Endothelial cell (in vitro differentiated cells): ENCODE data around the gene PTPDC1. TPM values are rescaled to one million over a fixed set of nuclear protein-coding genes. Genes with fewer than 3 reads are reported as not detected.

ENCODE experiments used
- DNase-seq: peaks from one replicate; pipeline ENCODE4 v3.0.0; 2021; ENCODE audit warnings: low spot score
- H3K27ac Mint-ChIP-seq: one replicate; pipeline ENCODE4 v1.8.0; 2021; ENCODE audit warnings: mixed read lengths, inconsistent platforms; ENCODE audit not compliant: unreplicated experiment
- H3K27me3 Mint-ChIP-seq: one replicate; pipeline ENCODE4 v1.8.0; 2021; ENCODE audit warnings: mild to moderate bottlenecking, moderate library complexity, mixed read lengths, inconsistent platforms; ENCODE audit not compliant: unreplicated experiment
- H3K36me3 Mint-ChIP-seq: one replicate; pipeline ENCODE4 v1.8.0; 2021; ENCODE audit warnings: mild to moderate bottlenecking, low read depth, mixed read lengths, inconsistent platforms; ENCODE audit not compliant: unreplicated experiment
- H3K4me1 Mint-ChIP-seq: one replicate; pipeline ENCODE4 v1.8.0; 2021; ENCODE audit warnings: mild to moderate bottlenecking, mixed read lengths, inconsistent platforms; ENCODE audit not compliant: unreplicated experiment
- H3K4me3 Mint-ChIP-seq: one replicate; pipeline ENCODE4 v1.8.0; 2021; ENCODE audit warnings: mild to moderate bottlenecking, mixed read lengths, inconsistent platforms; ENCODE audit not compliant: unreplicated experiment
- H3K9me3 Mint-ChIP-seq: one replicate; pipeline ENCODE4 v1.8.0; 2021; ENCODE audit warnings: mixed read lengths, inconsistent platforms; ENCODE audit not compliant: unreplicated experiment
- total RNA-seq: library from RNA; stranded (reverse); fragmentation: NEBNext Ultra II Directional; extraction: Animal tissue kit (Norgen Biotek cat#: 25700); gene quantifications from one replicate; pipeline ENCODE4 v1.2.1, GENCODE V29; 2021; ENCODE audit not compliant: unreplicated experiment
- TF ChIP-seq, protein P1 (sequence below): fragments of 200-600 bp; sonication (generic); IDR thresholded peaks from one replicate; pipeline ENCODE4 v1.5.0; 2021; ENCODE audit warnings: antibody characterized with exemption; ENCODE audit not compliant: unreplicated experiment

The PTPDC1 gene
- total RNA-seq, 1 donor from 2014 or later = 7.4 TPM

DNA sequence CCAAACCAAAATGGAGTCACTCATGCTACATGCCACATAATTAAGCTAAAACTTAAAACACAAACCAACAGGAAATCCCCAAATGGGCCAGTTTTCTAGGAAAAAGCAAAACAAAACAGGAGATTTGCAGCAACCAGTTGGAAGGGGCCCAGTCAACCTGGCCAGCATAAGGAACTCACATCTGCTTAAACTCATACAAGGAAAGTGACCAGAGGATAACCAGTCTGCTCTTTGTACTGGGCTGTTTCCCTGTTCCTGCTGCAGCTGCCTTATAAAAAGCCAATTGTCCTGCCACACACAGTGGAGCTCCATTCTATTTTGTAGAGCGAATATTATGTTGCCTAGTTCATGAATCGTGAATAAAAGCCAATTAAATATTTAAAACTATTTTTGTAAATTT lies 29.5 kb upstream of the PTPDC1 start:
- Mint-ChIP-seq H3K4me1 (no peaks in the 10 kb centered on the region), H3K36me3 (peaks cover 8% of the 10 kb centered on the region), H3K9me3 (no peaks in the 10 kb centered on the region), H3K27ac (no peak overlapping the region), H3K27me3 (no peaks in the 10 kb centered on the region), H3K4me3 (no peak overlapping the region)
- TF ChIP-seq, protein P1, sequence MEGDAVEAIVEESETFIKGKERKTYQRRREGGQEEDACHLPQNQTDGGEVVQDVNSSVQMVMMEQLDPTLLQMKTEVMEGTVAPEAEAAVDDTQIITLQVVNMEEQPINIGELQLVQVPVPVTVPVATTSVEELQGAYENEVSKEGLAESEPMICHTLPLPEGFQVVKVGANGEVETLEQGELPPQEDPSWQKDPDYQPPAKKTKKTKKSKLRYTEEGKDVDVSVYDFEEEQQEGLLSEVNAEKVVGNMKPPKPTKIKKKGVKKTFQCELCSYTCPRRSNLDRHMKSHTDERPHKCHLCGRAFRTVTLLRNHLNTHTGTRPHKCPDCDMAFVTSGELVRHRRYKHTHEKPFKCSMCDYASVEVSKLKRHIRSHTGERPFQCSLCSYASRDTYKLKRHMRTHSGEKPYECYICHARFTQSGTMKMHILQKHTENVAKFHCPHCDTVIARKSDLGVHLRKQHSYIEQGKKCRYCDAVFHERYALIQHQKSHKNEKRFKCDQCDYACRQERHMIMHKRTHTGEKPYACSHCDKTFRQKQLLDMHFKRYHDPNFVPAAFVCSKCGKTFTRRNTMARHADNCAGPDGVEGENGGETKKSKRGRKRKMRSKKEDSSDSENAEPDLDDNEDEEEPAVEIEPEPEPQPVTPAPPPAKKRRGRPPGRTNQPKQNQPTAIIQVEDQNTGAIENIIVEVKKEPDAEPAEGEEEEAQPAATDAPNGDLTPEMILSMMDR = no peak
- no peak for DNase-seq

DNA sequence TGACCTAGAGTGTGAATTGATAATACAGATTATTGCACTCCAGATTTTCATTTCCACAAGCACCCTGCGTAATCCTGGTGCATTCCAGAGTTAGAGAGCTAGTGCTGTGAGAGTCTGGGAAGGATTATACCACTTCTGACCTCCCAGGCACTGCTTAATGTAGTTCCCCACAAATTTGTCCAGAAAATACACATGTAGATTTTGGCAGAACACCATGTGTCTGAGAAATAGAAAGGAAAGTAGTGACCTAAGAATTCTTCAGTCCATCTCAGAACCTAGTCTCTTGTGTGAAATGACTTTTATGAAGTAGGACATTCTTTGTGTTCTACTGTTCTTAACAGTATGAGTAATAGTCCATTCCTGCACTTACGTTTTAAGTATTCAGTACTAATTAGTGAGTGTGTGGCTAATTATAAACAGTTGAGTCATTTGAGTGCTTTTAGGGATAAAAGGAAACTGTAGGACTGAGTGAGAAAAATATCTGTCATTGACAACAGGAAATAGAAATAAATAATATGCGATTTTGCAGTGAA lies 27.8 kb upstream of the PTPDC1 start:
- Mint-ChIP-seq H3K27ac (no peak overlapping the region), H3K4me3 (no peak overlapping the region), H3K27me3 (no peaks in the 10 kb centered on the region), H3K9me3 (no peaks in the 10 kb centered on the region), H3K36me3 (peaks cover 8% of the 10 kb centered on the region), H3K4me1 (no peaks in the 10 kb centered on the region)
- TF ChIP-seq, protein P1 = no peak
- DNase-seq = no peak

DNA sequence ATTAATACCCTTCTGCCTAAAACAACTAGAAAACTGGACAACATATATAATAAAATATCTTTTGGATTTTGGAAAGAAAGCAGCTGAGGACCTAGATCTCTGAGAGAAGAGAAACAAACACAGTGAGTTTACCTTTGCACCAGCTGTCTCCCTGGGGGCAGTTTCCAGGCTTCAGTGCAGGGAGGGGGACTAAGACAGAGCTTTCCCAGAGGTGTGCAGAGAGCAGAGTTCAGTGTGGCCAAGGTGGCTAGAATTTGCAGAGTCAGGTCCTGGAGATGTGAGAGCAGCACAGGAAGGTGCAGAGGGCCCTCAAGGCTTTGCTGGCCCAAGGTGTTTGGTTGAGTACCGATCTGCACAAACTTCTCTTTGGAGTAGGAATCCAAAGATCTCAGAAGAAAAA lies 26.3 kb upstream of the PTPDC1 start:
- no peaks in the 10 kb centered on the region for H3K27me3 Mint-ChIP-seq
- no peak overlapping the region for H3K4me3 Mint-ChIP-seq
- no peak overlapping the region for H3K27ac Mint-ChIP-seq
- no peak for DNase-seq
- peaks cover 17% of the 10 kb centered on the region for H3K36me3 Mint-ChIP-seq
- TF ChIP-seq, protein P1 = no peak
- H3K4me1 Mint-ChIP-seq = no peaks in the 10 kb centered on the region
- no peaks in the 10 kb centered on the region for H3K9me3 Mint-ChIP-seq

DNA sequence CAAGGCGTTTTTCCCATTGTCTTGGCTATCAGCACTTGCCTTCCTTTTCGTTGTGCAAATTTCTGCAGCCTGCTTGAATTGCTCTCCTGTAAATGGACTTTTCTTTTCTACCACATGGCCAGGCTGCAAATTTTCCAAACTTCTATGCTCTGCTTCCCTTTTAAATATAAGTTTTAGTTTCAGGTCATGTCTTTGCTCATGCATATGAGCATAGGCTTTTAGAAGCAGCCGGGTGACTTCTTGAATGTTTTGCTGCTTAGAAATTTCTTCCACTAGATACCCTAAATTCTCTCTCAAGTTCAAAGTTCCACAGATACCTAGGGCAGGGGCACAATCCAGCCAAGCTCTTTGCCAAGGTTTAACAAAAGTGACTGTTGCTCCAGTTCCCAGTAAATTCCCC lies 22.4 kb upstream of the PTPDC1 start:
- Mint-ChIP-seq H3K4me1 (no peaks in the 10 kb centered on the region), H3K27ac (no peak overlapping the region), H3K36me3 (peaks cover 17% of the 10 kb centered on the region), H3K27me3 (no peaks in the 10 kb centered on the region), H3K9me3 (no peaks in the 10 kb centered on the region), H3K4me3 (no peak overlapping the region)
- TF ChIP-seq, protein P1 = no peak
- no peak for DNase-seq

DNA sequence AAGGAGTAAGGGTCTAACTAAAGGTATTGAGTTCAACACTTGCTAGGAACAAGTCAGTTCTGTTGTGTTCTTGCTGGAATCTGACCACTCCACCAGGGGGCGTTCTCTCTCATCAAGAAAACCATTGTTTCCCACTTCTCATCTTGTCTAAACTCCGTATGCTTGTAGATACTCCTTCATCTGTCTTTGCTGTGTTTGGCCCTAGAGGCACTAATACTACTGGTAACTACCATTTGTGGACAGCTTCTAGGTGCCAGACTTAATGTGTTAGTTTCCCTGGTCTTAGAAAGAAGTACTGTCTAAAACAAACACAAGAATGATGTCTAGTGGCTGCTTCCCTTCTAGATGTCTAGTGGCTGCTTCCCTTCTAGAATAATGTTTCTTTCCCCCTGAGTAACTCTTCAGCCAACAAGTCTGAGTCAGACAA lies 18.7 kb upstream of the PTPDC1 start:
- no peak overlapping the region for H3K27ac Mint-ChIP-seq
- TF ChIP-seq, protein P1 = peak; percentile 87
- H3K9me3 Mint-ChIP-seq = no peaks in the 10 kb centered on the region
- DNase-seq = peak; percentile 75
- H3K4me1 Mint-ChIP-seq = no peaks in the 10 kb centered on the region
- H3K4me3 Mint-ChIP-seq = no peak overlapping the region
- H3K27me3 Mint-ChIP-seq = no peaks in the 10 kb centered on the region
- peaks cover 14% of the 10 kb centered on the region for H3K36me3 Mint-ChIP-seq
